D721Med (cell line): ENCODE results near the gene SUMO2.

Source experiments
- DNase-seq: peaks from one replicate; pipeline ENCODE4 v3.0.0; 2011; ENCODE audit warnings: low spot score; ENCODE audit not compliant: insufficient read length
- FAIRE-seq: peaks from 2 replicates; lab custom pipeline; 2011; peaks lifted over from hg19 to GRCh38; lab: Jason Lieb, UNC
- CTCF ChIP-seq: IDR thresholded peaks from 2 replicates; pipeline ENCODE4 v1.5.1; 2012; ENCODE audit warnings: mild to moderate bottlenecking, control low read depth; ENCODE audit not compliant: insufficient read depth; ENCODE audit errors: missing control alignments

SUMO2 gene

GRCh38 chr17:75116737-75117136, 66.0 kb downstream of the SUMO2 start:
- TF ChIP-seq CTCF = no peak
- no peak for FAIRE-seq
- DNase-seq = no peak
